SU-DHL-6 (cell line): Measurements from ENCODE around the gene SLC6A12.

Source experiments
- H2AFZ ChIP-seq: fragments of 200-600 bp; sonication (generic); 2 replicates; pipeline ENCODE4 v1.6.1; 2014; ENCODE audit warnings: low read depth, mild to moderate bottlenecking, moderate library complexity, mixed read lengths, antibody characterized with exemption, low read length; ENCODE audit not compliant: severe bottlenecking
- H3F3A ChIP-seq: fragments of 200-600 bp; shearing (Covaris generic); 2 replicates; pipeline ENCODE4 v1.6.0; 2016; ENCODE audit warnings: antibody characterized with exemption, mild to moderate bottlenecking; ENCODE audit not compliant: insufficient read depth
- H3K27ac ChIP-seq: fragments of 200-600 bp; sonication (generic); 2 replicates; pipeline ENCODE4 v1.5.1; 2016; ENCODE audit warnings: low read depth, mild to moderate bottlenecking, low read length, moderate library complexity, mixed read lengths
- H3K27me3 ChIP-seq: fragments of 200-600 bp; sonication (generic), shearing (Covaris generic); 2 replicates; pipeline ENCODE4 v1.6.0; 2014; ENCODE audit warnings: mild to moderate bottlenecking, low read length
- H3K36me3 ChIP-seq: fragments of 200-600 bp; sonication (generic); 2 replicates; pipeline ENCODE4 v1.6.1; 2014; ENCODE audit warnings: mild to moderate bottlenecking, low read length, mixed read lengths
- H3K4me2 ChIP-seq: fragments of 300-600, 200-600 bp; shearing (Covaris generic), sonication (generic); 2 replicates; pipeline ENCODE4 v1.6.0; 2014; ENCODE audit warnings: low read length, low read depth, mild to moderate bottlenecking; ENCODE audit not compliant: poor library complexity, severe bottlenecking
- H3K4me3 ChIP-seq: fragments of 200-600 bp; sonication (generic); 2 replicates; pipeline ENCODE4 v1.5.1; 2014; ENCODE audit warnings: antibody characterized with exemption, low read length, mild to moderate bottlenecking, mixed read lengths; ENCODE audit not compliant: insufficient read depth, poor library complexity, severe bottlenecking
- H3K79me2 ChIP-seq: fragments of 200-600 bp; sonication (generic); 2 replicates; pipeline ENCODE4 v1.6.1; 2014; ENCODE audit warnings: mild to moderate bottlenecking, low read length, moderate library complexity; ENCODE audit not compliant: insufficient read depth
- H3K9ac ChIP-seq: fragments of 200-600 bp; sonication (generic); 2 replicates; pipeline ENCODE4 v1.7.0; 2014; ENCODE audit warnings: mild to moderate bottlenecking, low read length
- H3K9me2 ChIP-seq: fragments of 200-600 bp; sonication (generic); replicated peaks from 2 replicates; pipeline ENCODE4 v1.6.1; 2014; ENCODE audit warnings: low read length; ENCODE audit not compliant: insufficient read depth
- H3K9me3 ChIP-seq: fragments of 200-600 bp; sonication (generic); 2 replicates; pipeline ENCODE4 v1.6.1; 2014; ENCODE audit warnings: low read length, mixed read lengths; ENCODE audit not compliant: insufficient read depth
- H4K20me1 ChIP-seq: fragments of 200-600 bp; sonication (generic); 2 replicates; pipeline ENCODE4 v1.6.1; 2014; ENCODE audit warnings: low read depth, mild to moderate bottlenecking, antibody characterized with exemption, low read length, moderate library complexity, mixed read lengths
- EZH2phosphoT487 ChIP-seq: fragments of 200-600 bp; sonication (generic), shearing (Covaris generic); conservative IDR thresholded peaks from 2 replicates; pipeline ENCODE4 v1.6.1; 2018; ENCODE audit warnings: mild to moderate bottlenecking, antibody characterized with exemption, low read length, moderate library complexity, mixed read lengths
- TF ChIP-seq, protein P1 (sequence below): fragments of 200-600 bp; sonication (generic); IDR thresholded peaks from one replicate; pipeline ENCODE4 v1.5.1; 2017; ENCODE audit warnings: antibody characterized with exemption, mild to moderate bottlenecking, low read length, moderate library complexity; ENCODE audit not compliant: insufficient read depth, poor library complexity, severe bottlenecking

Gene SLC6A12

DNA sequence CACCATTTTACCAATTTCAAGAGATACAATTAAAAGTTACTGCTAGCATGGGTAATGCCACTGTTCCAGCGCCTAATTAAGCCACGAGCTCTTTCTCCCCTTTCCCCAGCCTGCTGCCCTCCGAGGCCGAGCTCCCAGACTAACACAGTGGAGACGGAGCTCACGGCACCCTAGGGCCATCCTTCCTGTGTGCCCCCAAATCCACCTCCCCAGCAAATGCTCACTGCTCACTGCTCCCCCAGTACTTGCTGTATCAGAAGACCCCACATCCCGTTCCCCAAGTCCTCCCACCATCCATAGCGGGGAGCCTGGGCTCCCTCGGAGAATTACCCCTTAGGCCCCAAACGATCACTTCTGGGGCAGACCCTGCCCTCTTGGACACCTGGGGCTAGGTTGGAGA is 42.7 kb downstream of the SLC6A12 start:
- Histone ChIP-seq H3K9ac (no peak overlapping the region), H3K27me3 (no peaks in the 10 kb centered on the region), H3K4me2 (no peak overlapping the region), H3K4me3 (no peak overlapping the region), H2AFZ (no peak overlapping the region), H3K36me3 (no peaks in the 10 kb centered on the region), H3K9me3 (no peaks in the 10 kb centered on the region), H3F3A (no peaks in the 10 kb centered on the region), H4K20me1 (no peaks in the 10 kb centered on the region), H3K79me2 (no peaks in the 10 kb centered on the region), H3K27ac (no peak overlapping the region), H3K9me2 (no peaks in the 10 kb centered on the region)
- TF ChIP-seq, protein P1, sequence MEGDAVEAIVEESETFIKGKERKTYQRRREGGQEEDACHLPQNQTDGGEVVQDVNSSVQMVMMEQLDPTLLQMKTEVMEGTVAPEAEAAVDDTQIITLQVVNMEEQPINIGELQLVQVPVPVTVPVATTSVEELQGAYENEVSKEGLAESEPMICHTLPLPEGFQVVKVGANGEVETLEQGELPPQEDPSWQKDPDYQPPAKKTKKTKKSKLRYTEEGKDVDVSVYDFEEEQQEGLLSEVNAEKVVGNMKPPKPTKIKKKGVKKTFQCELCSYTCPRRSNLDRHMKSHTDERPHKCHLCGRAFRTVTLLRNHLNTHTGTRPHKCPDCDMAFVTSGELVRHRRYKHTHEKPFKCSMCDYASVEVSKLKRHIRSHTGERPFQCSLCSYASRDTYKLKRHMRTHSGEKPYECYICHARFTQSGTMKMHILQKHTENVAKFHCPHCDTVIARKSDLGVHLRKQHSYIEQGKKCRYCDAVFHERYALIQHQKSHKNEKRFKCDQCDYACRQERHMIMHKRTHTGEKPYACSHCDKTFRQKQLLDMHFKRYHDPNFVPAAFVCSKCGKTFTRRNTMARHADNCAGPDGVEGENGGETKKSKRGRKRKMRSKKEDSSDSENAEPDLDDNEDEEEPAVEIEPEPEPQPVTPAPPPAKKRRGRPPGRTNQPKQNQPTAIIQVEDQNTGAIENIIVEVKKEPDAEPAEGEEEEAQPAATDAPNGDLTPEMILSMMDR: no peak
- no peak for TF ChIP-seq EZH2phosphoT487

- H4K20me1 ChIP-seq: no peaks in the 10 kb centered on the region
- H3K36me3 ChIP-seq: no peaks in the 10 kb centered on the region
- no peak for TF ChIP-seq EZH2phosphoT487
- TF ChIP-seq, protein P1: no peak
- no peak overlapping the region for H2AFZ ChIP-seq
- H3K9me3 ChIP-seq: no peaks in the 10 kb centered on the region
- no peaks in the 10 kb centered on the region for H3K9me2 ChIP-seq
- H3K27ac ChIP-seq: no peak overlapping the region
- no peak overlapping the region for H3K4me3 ChIP-seq
- H3F3A ChIP-seq: no peaks in the 10 kb centered on the region
- no peaks in the 10 kb centered on the region for H3K27me3 ChIP-seq
- no peak overlapping the region for H3K4me2 ChIP-seq
- H3K79me2 ChIP-seq: no peaks in the 10 kb centered on the region
- no peak overlapping the region for H3K9ac ChIP-seq
These were observed 43.4 kb downstream of the SLC6A12 start for GRCh38 chr12:170371-171225.

DNA sequence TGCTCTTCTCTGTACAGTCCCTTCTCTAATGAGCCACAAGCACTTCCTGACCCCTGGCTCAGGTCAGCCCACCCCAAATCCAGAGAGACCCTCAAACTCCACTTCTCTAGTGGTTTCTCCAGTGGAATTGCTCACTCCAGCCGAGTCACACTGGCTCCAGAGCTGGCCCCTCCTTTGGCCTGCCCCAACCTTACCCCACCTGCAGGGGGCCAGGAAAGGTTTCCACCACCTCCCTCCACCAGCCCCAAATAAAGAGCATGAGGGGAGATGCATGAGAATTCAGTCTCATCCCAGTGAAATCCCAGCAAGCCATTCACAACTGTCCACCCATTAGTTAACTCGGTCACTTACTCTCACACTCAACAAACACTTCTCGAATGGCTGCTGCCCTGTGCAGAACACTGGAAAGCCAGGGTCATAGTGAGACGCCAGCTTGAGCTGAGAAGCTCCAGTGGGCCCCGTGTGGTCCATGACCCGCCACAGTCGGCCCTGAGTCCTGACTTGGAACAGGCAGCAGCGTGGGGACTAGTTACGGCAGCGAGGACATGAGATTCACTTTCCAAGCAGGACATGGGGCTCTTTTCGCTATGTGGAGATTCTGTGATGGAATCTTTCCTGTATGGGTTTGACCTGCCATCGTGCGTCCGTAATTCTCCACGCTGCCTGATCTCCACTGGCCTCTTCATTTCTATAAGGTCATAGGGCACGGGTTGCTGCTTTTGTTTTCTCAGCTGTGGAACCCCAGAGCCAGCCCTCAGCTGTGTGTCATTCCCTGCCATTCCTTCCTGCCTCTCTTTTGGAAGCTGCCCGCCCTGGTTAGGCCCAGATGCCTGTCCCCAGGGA is 44.2 kb downstream of the SLC6A12 start:
- no peak overlapping the region for H3K4me2 ChIP-seq
- no peaks in the 10 kb centered on the region for H3K9me3 ChIP-seq
- H3K27ac ChIP-seq: no peak overlapping the region
- no peak overlapping the region for H2AFZ ChIP-seq
- no peak overlapping the region for H3K4me3 ChIP-seq
- no peaks in the 10 kb centered on the region for H3F3A ChIP-seq
- H3K27me3 ChIP-seq: no peaks in the 10 kb centered on the region
- H3K9ac ChIP-seq: no peak overlapping the region
- no peaks in the 10 kb centered on the region for H3K79me2 ChIP-seq
- TF ChIP-seq EZH2phosphoT487: no peak
- TF ChIP-seq, protein P1: no peak
- no peaks in the 10 kb centered on the region for H3K36me3 ChIP-seq
- no peaks in the 10 kb centered on the region for H4K20me1 ChIP-seq
- no peaks in the 10 kb centered on the region for H3K9me2 ChIP-seq
